ENCODE data around the gene DNAJC3. TPM values are rescaled to one million over a fixed set of nuclear protein-coding genes. Genes with fewer than 3 reads are reported as not detected.

DNAJC3 gene
- total RNA-seq, 1 experiment from 2014 or later: 21.2 TPM

- no peak overlapping the region for H2BK12ac ChIP-seq (ENCODE audit: insufficient read length, low read depth, low read length)
Measured at GRCh38 chr13:95671597-95671996, 5.3 kb upstream of the DNAJC3 start.

More at GRCh38 chr13:95671597-95671996, 5.3 kb upstream of the DNAJC3 start:
- peaks cover 28 to 57% (median 47%) of the 10 kb centered on the region in 3 experiments for H3K36me3 Mint-ChIP-seq (ENCODE audit: insufficient read depth in 1 of 3, low read depth in 3 of 3)
- Histone ChIP-seq H3K9me3 (ENCODE audit: control insufficient read depth, low read depth, low read length) (no peaks in the 10 kb centered on the region), H2BK5ac (ENCODE audit: insufficient read length, low read length) (peak overlapping the region; percentile 27), H3K56ac (ENCODE audit: insufficient read length, low read depth, low read length) (no peak overlapping the region), H3K27ac (ENCODE audit: insufficient read length, low read depth, low read length) (no peak overlapping the region), H2BK20ac (ENCODE audit: low read depth, low read length, poor library complexity, severe bottlenecking) (no peak overlapping the region), H3K4ac (ENCODE audit: low read depth, low read length) (no peak overlapping the region), H3K4me2 (ENCODE audit: insufficient read depth, insufficient read length, low read length) (no peak overlapping the region), H2BK120ac (ENCODE audit: low read depth, low read length, poor library complexity, severe bottlenecking) (no peak overlapping the region), H3K23ac (ENCODE audit: insufficient read length, low read depth, low read length) (no peak overlapping the region), H3K14ac (ENCODE audit: insufficient read depth, low read length) (no peak overlapping the region), H3K18ac (ENCODE audit: insufficient read length, low read depth, low read length) (no peak overlapping the region), H3T11ph (ENCODE audit: low read length) (no peak overlapping the region), H4K5ac (ENCODE audit: insufficient read length, low read depth, low read length) (no peak overlapping the region), H2AFZ (ENCODE audit: low read length) (no peak overlapping the region), H3K79me1 (ENCODE audit: insufficient read depth, low read depth, low read length, poor library complexity, severe bottlenecking) (no peaks in the 10 kb centered on the region), H2BK15ac (ENCODE audit: low read depth, low read length) (no peak overlapping the region), H4K91ac (ENCODE audit: insufficient read length, low read depth, low read length) (no peak overlapping the region), H2AK5ac (ENCODE audit: insufficient read length, low read length) (no peak overlapping the region), H3K23me2 (ENCODE audit: insufficient read length, low read depth, low read length, poor library complexity, severe bottlenecking) (peaks cover 7% of the 10 kb centered on the region), H3K27me3 (ENCODE audit: insufficient read depth, low read length) (no peaks in the 10 kb centered on the region), H4K8ac (replicated peaks; ENCODE audit: insufficient read length, low read depth, low read length) (no peak overlapping the region), H3K79me2 (ENCODE audit: insufficient read depth, low read length) (no peaks in the 10 kb centered on the region), H3K4me1 (ENCODE audit: insufficient read depth, low read length) (no peaks in the 10 kb centered on the region), H3K9ac (ENCODE audit: extremely low read depth, insufficient read length, low read length) (no peak overlapping the region), H4K20me1 (ENCODE audit: control insufficient read depth, insufficient read depth, insufficient read length) (no peaks in the 10 kb centered on the region)
- H3K9me3 Mint-ChIP-seq: peaks cover 44 to 49% of the 10 kb centered on the region in 2 experiments
- H3K4me3 Mint-ChIP-seq: no peak overlapping the region
- no peak for TF ChIP-seq CTCF (conservative IDR thresholded peaks at IDR 0.05)
- no peak for DNase-seq
- no CpG with 5 or more reads among the region's 5 CpGs for WGBS (ENCODE audit: extremely low coverage, insufficient read length, low lambda C conversion rate)
- no peak overlapping the region for H3K27ac Mint-ChIP-seq
- H3K4me1 Mint-ChIP-seq: peaks cover 16 to 20% of the 10 kb centered on the region in 2 experiments
- peaks cover 20% of the 10 kb centered on the region for H3K27me3 Mint-ChIP-seq (ENCODE audit: low read depth)

Measured in H9 (cell line).